WERI-Rb-1 (cell line): ENCODE measurements around the gene CSNK2A1.

Experiments used
- DNase-seq: peaks from one replicate; pipeline ENCODE4 v3.0.0-alpha.2; 2020
- H3K27ac ChIP-seq: fragments of 250-450 bp; sonication (Bioruptor Pico); 2 replicates; pipeline ENCODE4 v1.5.1; 2020; ENCODE audit warnings: mild to moderate bottlenecking, moderate library complexity
- H3K27me3 ChIP-seq: fragments of 250-450 bp; sonication (Bioruptor Pico); 2 replicates; pipeline ENCODE4 v1.5.1; 2021; ENCODE audit warnings: mild to moderate bottlenecking, low read depth, moderate library complexity; ENCODE audit not compliant: insufficient read depth, severe bottlenecking
- H3K36me3 ChIP-seq: fragments of 250-450 bp; sonication (Bioruptor Pico); 2 replicates; pipeline ENCODE4 v1.5.1; 2020; ENCODE audit warnings: mild to moderate bottlenecking, moderate library complexity
- H3K4me3 ChIP-seq: 2 replicates; pipeline ENCODE4 v1.5.1; 2011; ENCODE audit warnings: low read depth, mild to moderate bottlenecking, control low read depth, low read length
- H3K9me3 ChIP-seq: fragments of 250-450 bp; sonication (Bioruptor Pico); 2 replicates; pipeline ENCODE4 v1.5.1; 2021; ENCODE audit warnings: mild to moderate bottlenecking, moderate library complexity; ENCODE audit not compliant: severe bottlenecking
- CTCF ChIP-seq: IDR thresholded peaks from 2 replicates; pipeline ENCODE4 v1.5.1; 2011; ENCODE audit warnings: low read depth, mild to moderate bottlenecking, control low read depth, inconsistent platforms, low read length

CSNK2A1 gene

GRCh38 chr20:575230-575629, 31.6 kb upstream of the CSNK2A1 start:
- Histone ChIP-seq H3K36me3 (no peaks in the 10 kb centered on the region), H3K9me3 (no peaks in the 10 kb centered on the region), H3K4me3 (no peak overlapping the region), H3K27me3 (no peaks in the 10 kb centered on the region), H3K27ac (peak overlapping the region; percentile 87)
- DNase-seq: no peak
- peak; percentile 36; the same call in 1 of the 2 replicates for TF ChIP-seq CTCF

- H3K36me3 ChIP-seq: no peaks in the 10 kb centered on the region
- no peak for TF ChIP-seq CTCF
- peak overlapping the region; percentile 24; the same call in 1 of the 2 replicates for H3K4me3 ChIP-seq
- H3K9me3 ChIP-seq: no peaks in the 10 kb centered on the region
- peak; percentile 85 for DNase-seq
- peak overlapping the region; percentile 87 for H3K27ac ChIP-seq
- H3K27me3 ChIP-seq: no peaks in the 10 kb centered on the region
Observed at GRCh38 chr20:574297-574942, 30.8 kb upstream of the CSNK2A1 start.

GRCh38 chr20:573414-574296, 30.1 kb upstream of the CSNK2A1 start:
- TF ChIP-seq CTCF: no peak
- Histone ChIP-seq H3K27ac (peak overlapping the region; percentile 87), H3K9me3 (no peaks in the 10 kb centered on the region), H3K4me3 (no peak overlapping the region), H3K36me3 (no peaks in the 10 kb centered on the region), H3K27me3 (no peaks in the 10 kb centered on the region)
- DNase-seq: no peak

GRCh38 chr20:572727-573126, 29.1 kb upstream of the CSNK2A1 start:
- no peak for DNase-seq

DNA sequence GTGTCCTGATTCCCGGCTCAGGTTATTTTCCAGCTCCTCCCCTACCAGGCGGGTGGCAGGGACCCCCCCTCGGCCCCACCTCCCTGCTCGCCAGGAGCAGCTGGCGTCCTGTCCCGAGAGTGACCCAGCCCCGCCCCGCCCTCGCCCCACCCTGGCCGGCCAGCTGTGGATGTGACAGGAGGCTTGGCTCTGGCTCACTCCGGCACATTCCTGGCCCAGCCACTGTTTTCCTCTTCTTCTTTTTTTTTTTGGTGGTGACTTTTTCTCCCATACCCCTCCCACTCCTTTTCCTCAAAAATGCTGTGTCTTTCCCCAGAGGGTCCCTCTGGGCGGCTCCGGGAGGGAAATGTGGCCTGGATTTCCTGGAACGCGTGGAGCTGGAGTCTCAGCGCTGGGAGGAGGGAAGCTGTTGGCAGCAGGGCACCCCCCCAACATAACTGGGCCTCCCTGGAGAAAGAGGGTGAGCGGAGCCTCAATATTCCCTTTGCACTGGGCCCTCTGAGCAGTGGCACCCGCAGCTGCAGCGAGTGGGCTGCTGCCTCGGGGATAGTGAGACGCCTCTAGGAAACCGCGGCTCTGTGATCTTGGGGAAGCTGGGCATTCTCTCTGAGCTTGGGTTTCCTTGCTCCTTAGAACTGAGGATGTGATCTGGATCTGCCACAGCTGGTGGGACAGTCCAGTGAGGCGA, 28.3 kb upstream of the CSNK2A1 start:
- H3K36me3 ChIP-seq: no peaks in the 10 kb centered on the region
- H3K4me3 ChIP-seq: peak overlapping the region; percentile 15; the same call in 1 of the 2 replicates
- no peaks in the 10 kb centered on the region for H3K9me3 ChIP-seq
- peak overlapping the region; percentile 87 for H3K27ac ChIP-seq
- H3K27me3 ChIP-seq: no peaks in the 10 kb centered on the region
- no peak for TF ChIP-seq CTCF
- DNase-seq: peak; percentile 91

More at GRCh38 chr20:572727-573126, 29.1 kb upstream of the CSNK2A1 start:
- Histone ChIP-seq H3K36me3 (no peaks in the 10 kb centered on the region), H3K27me3 (no peaks in the 10 kb centered on the region), H3K4me3 (no peak overlapping the region), H3K27ac (peak overlapping the region; percentile 87), H3K9me3 (no peaks in the 10 kb centered on the region)
- no peak for TF ChIP-seq CTCF
